GM21619 (cell line): ENCODE results near the gene PTPRN.
A peak's percentile ranks its signal among the peaks of the same experiment; 100 is the strongest.

ENCODE experiments used
- ATAC-seq: cut with Tn5 transposase; IDR thresholded peaks from one replicate; pipeline ENCODE4 v1.9.1; 2021; ENCODE audit not compliant: unreplicated experiment

PTPRN gene

DNA sequence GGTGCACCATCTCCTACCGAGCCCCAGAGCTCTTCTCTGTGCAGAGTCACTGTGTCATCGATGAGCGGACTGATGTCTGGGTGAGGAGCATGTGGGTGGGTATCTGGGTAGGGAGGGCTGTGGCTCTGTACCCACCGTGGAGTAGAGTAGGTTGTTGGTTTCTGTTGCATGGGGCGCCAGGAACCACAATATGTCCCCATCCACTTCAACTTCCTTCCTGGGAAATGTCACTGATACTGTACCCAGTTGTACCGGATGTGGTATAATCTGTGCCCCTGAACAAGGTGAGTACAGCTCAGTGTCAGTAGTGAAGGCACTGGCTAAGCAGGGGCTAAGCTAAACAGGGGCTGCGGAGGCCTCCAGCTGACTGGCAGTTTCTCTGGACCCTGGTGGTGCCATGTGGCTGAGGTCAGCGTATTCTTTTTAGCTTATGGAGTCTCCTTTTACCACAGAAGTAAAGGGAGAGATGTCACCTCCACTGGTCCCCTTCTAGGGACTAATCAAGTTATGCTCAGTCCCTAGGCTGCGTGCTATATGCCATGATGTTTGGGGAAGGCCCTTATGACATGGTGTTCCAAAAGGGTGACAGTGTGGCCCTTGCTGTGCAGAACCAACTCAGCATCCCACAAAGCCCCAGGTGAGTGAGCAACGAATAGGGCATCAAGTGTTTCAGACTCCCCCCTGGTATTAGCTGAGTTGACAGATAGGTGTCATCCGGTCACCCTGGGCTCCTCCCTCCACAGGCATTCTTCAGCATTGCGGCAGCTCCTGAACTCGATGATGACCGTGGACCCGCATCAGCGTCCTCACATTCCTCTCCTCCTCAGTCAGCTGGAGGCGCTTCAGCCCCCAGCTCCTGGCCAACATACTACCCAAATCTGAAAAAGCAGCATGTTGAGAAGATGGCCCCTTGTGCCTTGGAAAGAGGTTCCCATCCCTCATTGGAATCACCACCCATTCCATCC lies 61.2 kb downstream of the PTPRN start:
- no peak for ATAC-seq

DNA sequence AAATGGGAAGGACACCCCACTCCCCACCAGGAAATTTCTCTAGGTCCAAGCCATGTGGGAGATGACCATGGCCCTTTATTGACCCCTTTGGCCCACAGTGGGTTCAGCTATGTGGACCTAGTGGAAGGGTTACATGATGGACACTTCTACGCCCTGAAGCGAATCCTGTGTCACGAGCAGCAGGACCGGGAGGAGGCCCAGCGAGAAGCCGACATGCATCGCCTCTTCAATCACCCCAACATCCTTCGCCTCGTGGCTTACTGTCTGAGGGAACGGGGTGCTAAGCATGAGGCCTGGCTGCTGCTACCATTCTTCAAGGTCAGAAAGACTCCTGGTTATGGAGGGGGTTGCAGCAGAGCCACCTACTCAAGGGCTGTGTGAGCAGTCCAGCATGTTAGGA lies 62.6 kb downstream of the PTPRN start:
- no peak for ATAC-seq

DNA sequence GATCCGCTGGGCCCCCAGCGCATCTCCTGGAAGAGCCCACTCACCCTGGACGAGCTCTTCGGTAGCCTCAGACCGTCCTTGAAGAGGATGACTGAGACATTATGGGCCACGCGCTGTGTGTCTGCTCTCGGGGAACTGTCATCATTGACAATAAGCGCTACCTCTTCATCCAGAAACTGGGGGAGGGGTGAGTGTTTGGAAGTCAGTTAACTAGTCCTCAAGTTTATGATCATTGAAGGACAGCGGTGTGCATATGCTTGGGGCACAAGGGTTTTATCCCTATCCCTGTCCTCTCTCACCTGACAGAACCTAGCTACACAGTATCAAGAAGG lies 63.3 kb downstream of the PTPRN start:
- no peak for ATAC-seq

DNA sequence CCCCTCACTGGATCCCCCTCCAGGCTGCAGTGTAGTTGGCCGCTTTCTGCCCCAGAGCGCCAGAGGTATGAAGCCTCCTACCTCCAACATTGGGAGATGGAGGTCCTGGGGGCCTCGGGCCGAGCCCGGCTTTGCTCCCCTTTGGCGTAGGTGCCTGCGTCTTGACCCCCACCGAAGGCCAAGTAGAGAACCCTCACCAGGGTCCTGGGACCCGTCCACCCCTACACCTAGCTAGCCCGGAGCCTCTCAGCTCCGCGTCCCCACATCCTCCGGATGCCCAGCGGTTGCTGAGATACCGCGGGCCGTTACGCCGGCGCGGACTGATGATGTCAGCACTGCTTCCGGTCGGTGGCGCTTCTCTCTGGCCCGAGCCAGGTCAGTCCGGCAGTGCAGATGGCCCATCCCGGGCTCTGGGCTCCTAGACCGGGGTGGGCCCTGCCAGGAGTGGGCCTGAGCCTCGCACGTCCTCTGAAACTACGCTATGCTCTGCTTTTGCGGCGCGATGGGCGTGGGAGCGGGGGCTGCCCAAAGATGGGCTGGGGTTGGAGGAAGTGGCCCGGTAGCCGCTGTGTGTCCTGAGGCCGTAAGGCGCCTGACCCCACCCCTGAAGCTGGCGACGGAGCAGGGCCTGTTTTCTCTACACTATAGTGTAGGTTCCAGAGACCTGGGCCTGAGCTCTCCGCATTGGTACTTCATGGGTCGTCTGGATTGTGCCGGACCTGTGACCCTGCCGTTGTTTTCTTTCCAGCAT lies 63.9 kb downstream of the PTPRN start, which contains the start of the genes GLB1L and STK16:
Gene GLB1L, minus strand, starts transcription at position 297 of the 751 bp plus-strand sequence. CDS start 1,871 bp downstream, outside the sequence.
Gene STK16, plus strand, starts transcription at position 332 of the 751 bp plus-strand sequence. CDS start 521 bp downstream, outside the sequence.
- peak; percentile 58 for ATAC-seq

DNA sequence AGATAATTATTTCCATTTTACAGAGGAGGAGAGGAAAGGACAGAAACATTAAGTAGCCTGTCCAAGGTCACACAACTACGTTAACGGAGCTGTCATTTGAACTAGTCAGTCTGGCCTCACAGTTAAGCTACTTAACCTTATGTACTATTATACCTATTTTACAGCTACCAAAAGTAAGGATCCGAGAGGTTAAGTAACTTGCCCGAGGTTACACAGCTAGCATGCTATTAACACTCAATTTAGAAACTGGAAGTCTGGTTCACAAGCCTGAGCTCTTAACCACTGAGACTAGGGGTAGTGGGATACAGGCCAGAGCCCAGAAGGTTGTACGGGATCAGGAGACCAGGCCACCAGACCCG lies 64.4 kb downstream of the PTPRN start:
- ATAC-seq: no peak

DNA sequence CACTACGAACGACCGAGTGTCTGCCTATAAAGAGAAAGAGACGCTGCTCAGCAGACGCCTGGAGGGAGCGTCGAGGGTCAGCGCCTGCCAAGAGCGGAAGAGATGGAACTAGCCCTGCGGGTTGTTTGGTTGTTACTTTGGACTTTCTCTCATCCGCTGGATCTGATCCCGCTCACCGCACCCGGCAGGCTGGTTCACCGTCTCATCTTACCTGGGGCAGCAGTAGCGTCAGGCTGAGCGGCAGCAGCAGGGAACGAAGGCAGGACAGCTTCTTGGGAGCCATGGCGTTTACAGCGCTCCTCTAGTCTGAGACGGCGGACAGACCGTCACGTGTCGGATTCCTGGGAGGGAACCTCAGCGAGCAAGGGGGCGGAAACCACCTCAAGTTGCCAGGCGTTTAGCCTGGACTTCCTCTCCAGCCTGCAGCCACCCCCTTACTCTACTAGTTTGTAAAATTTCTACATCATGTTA lies 65.9 kb downstream of the PTPRN start:
- no peak for ATAC-seq
